HG02642 (cell line): Measurements from ENCODE around the gene RAB36.

Experiments used
- ATAC-seq: cut with Tn5 transposase; IDR thresholded peaks from one replicate; pipeline ENCODE4 v1.9.1; 2021; ENCODE audit warnings: mild to moderate bottlenecking; ENCODE audit not compliant: unreplicated experiment, poor library complexity

RAB36 gene

DNA sequence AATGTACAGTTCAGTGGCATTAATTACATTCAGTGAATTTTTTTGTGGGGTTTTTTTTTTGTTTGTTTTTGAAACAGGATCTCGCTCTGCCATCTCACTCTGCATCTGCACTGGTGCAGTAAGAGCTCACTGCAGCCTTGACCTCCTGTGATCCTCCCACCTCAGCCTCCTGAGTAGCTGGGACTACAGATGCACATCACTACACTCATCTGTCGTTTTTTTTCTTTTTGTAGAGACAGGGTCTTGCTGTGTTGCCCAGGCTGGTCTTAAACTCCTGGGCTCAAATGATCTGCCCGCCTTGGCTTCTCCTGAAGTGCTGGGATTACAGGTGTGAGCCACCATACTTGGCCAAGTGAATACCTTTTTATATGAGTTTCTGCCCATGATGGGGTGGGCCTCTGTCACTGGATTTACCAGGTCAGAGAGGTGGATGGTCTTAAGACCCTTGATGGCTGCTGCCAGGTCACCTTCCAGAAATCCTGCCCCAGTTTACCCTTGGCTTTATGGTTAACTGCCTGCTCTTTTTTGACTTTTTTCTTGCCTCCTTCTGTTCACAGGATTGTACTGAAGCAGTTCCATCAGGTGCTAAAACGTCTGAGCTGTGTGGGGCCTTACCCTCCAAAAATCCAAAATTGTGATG, 57.7 kb downstream of the RAB36 start:
- no peak for ATAC-seq

DNA sequence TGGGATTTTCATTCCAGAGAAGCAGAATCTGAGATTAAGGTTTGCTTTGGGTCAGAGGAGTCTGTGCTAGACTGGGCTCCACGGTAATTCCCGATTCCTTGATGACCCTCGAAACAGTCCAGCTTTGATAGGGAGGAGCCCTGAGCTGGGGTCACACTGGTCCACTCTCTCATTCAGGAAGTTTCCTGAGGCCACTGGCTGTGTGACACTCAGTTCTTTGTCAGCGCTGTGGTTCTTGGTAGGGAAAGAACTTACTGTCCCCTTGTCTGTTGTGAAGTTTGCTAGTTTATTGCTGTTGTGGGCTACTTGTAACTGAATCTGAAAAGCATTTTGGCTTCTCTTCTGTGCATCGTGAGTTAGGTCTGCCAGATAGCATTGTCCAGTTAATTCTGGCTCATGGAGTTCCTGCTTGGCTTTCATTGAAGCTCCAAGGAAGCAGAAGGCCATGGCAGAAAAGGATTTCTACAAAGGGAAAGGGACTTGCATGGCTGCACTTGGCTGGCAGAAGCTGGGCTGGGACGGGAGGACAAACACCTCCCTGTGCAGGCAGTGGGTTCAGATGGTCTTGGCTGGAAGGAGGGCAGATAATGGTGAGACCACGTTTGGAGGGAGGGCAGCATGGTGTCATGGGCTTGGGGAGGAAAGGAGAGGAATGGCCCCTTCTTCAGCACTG, 58.3 kb downstream of the RAB36 start:
- no peak for ATAC-seq

DNA sequence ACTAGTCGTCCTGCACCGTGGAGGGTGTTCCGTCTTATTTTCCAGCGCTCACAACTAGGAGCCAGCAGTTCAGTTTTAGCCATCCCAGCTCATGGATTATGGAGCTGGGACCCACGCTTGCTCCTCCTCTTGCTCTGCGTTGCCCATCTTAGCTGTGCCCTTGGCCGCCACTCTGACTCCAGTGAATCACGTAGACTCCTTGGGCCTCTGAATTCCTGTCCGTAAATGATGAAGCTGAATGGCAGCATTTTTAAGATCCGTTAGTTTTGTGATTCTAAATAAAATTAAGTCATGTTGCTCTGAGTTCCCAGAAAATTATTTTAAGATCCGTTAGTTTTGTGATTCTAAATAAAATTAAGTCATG, 58.8 kb downstream of the RAB36 start:
- no peak for ATAC-seq

DNA sequence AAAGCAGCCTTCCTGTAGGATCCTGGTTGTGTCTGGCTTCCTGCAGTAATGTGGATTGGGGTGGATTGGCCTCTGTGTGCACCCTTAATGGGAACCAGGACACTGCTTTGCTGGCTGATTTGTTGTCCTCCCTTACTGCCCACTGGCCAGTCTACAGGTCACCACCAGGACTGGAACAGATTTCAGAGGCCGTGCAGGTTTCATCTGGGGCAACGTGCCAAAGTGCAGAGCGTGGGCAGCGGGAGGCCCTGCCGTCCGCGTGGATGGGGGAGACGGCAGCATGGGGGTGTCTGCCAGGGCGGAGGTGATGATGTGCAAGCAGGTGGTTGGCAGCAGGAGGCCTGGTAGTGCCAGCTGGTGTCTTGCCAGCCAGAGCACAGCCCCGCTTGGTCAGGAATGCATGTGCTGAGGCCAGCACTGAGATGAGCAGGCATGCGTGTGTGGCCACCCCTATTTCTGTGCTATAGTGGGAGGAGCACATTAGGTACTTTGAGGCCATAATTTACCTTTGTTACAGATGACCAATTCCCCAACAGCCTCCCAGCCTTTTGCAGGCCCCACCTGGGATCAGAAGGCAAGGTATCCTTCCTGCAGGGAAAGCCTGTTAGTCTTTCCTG, 59.4 kb downstream of the RAB36 start:
- no peak for ATAC-seq

DNA sequence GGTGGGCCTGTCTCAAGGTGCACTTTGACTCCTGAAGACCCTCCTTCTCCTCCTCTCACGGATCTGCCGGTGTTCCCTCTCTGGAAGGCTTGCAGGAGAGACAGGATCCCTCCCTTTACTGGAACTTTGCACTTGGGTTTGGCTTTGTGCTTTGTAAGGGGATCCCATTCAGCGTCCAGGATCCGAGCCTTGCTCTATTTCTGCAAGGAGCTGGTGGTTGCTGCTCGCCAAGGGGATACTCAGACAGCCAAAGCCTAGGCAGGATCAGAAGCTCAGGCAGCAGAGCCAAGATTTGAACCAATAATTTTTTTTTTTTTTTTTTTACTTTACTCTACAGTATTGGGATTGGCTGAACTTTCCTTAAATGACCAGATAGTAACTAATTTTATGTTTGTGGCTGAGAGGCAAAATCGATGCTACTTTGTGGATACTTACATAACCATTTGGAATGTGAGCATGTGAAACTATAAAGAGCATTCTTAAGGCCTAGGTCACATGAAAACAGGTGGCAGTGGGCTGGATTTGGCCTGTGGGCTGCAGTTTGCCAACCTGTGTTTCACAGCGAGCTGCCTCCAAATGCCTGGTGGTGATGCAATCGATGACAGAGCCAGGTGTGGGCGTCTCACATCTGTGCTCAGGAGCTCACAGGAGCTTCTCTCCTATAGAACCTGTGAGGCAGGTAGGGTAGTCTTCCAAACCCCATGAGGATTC, 60.2 kb downstream of the RAB36 start:
- no peak for ATAC-seq

DNA sequence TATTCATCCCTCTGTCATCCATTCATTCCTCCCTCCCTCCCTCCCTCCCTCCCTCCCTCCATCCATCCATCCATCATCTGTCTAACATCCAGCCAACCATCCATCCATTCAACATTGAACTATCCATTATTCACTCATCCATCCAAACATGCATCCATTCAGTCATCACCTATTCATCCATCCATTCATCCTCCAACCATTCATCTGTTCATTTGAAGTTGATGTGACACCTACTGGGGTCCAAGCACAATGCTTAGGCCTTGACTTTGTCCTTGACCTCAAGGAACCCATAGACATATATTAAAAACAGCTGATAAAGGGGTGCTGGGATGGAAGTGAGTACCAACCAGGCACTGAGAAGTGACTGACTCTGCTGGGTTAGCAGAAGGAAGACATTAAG, 61.6 kb downstream of the RAB36 start:
- ATAC-seq = no peak

DNA sequence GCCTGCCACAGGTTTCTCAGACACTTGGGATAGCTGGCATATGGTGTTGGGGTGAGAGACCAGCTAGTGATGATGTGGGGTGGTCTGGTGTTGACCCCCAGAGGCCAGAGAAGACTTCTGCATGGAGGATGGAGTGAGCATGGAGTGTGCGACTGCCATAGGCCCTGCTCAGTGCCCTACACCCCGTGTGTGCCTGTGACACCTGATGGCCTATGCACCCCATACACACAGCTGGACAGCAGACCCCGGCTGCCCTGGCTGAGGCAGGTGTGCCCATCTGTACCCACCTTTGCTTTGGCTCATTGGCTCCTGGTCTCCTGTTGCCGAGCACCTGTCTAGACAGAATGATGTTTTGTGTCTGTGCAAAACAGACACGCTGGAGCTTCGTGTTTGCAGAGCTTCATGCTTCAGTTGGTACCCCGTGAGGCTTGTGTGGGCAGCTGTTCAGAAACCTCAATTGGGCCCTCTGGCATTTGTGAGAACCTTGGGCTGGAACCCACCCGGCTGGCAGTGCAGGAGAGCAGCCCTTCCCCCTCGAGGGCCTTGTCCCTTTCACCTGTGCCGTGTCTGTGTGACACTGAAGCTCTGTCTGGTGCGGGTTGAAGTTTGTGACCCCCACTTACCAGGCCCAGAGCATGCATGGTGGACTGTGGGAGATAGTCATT, 62.6 kb downstream of the RAB36 start:
- ATAC-seq = no peak

DNA sequence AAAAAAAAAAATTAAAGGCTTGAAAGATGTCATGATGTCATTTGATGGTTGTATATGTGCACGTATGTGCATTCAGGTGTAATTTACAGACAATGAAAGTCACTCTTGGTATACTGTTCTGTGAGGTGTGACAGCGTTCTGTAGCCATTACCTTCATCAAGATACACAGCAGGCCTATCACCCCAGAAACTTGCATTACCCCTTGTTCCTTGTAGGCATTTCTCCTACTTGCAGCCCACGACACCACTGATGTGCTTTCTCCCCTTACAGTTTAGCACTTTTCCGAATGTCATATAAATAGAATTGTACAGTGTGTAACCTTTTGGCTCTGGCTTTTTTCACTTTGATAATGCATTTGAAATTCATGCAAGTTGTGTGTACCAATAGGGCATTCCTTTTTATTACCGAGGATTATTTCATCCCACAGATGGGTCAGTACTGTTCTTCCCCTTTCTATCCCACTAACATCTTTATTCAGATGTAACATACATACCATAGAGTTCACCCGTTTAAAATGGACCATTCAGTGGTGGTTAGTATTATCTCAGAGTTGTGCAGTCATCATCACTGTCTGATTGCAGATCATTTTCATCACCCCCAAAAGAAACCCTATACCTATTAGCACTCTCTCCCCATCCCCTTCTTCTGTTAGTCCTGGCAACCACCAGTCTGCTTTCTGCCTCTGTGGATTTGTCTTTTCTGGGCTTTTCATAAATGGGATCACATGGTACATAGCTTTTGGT, 65.3 kb downstream of the RAB36 start:
- ATAC-seq = no peak

DNA sequence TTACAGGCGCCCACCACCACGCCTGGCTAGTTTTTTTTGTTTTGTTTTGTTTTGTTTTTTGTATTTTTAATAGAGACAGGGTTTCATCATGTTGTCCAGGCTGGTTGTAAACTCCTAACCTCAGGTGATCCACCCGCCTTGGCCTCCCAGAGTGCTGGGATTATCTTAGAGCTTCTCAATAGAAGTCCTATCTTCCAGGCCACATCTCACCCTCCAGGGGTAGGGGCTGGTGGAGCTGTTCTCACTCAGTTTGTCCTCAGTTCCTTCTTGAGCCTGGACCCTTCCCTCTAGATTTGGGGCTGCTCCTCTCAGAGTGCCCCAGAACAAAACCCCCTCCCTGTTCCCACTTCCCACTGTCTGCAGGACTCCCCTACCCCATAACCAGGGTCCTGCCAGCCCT, 66.3 kb downstream of the RAB36 start:
- ATAC-seq = no peak

DNA sequence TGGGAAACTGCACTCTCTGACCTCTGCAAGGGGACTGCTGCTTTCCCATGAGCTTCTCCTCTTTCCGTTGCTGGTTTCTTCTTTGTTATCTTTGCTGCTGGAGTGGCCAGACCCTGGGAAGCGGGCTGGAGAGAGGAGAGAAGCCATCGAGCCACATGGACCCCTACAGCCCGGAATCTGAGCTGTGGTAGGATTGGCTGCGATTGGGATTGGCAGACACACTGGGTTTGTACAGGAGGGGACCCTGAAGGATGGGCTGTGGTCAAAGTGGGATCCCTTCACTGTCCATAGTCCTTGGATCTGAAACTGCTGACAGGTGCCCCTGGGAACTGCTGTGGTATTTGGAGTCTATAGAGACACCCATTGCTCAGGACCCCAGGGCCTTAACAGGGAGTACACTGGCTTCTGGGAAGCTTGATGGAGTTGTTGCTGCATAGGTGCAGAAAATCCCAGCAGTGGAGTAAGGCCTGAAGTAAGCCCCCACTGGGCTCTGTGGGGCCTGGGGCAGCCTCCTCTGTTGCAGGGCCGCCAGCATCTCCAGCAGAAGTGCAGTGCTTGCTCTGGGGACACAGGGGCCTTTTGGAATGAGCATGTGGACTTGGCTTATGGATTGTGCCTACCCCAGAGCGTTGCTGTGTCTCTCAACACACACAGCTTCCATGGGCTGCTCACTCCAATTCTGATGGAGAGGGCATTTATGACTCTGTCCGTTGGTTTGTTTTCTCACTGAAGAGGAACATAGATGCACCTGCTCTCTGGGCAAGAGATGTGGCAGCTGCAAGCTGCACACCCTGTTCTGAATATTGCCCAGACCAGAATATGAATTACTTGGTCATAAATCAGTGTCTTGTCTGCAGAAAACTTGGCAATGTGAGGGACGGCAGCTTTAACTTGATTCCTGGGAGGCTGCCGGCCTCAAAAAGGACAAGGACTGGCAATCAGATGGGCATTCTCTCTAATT, 67.1 kb downstream of the RAB36 start:
- no peak for ATAC-seq

DNA sequence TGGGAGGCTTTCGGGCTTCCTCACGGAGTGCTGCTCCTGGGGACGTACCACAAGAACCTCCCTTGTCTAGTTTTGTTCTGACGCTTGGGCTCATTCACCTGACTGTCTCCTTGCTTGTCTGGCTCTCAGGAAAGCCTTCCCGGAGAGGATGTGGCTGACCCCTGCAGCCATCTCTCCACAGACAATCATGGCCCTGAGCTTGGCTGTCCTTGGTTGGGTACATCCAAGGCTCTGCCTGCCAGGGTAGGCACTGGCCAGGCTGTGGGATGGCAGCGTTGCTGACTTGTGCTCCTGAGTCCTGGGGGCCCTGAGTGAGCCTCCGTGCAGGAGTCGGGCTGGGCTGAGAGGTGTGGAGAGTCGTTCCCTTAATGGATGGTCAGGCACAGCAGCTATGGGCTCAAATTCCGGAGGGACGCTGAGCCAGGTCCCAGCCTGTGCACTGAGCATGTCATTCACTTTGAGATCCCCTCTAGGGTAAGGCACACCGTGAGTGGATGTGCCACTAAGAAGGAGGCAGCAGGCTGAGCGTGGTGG, 67.8 kb downstream of the RAB36 start:
- ATAC-seq = no peak

DNA sequence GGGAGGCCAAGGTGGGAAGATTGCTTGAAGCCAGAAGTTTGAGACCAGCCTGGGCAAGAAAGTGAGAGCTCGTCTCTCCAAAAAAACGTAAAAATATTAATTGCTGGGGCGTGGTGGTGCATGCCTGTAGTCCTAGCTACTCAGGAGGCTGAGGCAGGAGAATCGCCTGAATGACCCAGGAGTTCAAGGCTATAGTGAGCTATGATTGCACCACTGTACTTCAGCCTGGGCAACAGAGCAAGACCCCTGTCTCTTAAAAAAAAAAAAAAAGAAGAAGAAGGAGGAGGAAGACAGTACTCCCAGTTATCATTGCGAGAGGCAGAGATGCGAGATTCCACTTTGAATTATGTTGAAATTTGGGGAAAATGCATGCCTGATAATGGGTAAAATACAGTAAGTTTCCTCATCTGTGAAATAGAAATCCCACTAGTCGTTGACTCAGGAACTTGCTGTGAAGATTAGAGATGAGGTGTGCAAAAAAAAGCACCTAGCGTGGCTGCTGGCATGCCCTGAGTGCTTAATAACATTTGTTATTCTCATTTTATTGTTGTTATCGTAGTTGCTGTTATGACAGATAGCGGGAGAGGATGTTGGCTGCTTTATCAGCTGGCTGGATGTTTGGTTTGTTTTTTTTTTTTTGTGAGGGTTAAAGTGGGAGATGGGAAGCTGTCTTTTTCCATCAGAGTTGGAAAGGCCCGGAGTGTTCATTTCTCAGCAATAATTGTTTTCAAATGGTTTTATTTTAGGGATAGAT, 68.5 kb downstream of the RAB36 start:
- no peak for ATAC-seq
